GM21360 (cell line): ENCODE data around the gene CDV3.

ENCODE experiments used
- ATAC-seq: cut with Tn5 transposase; IDR thresholded peaks from one replicate; pipeline ENCODE4 v1.9.1; 2021; ENCODE audit warnings: mild to moderate bottlenecking, moderate library complexity; ENCODE audit not compliant: unreplicated experiment

The CDV3 gene

DNA sequence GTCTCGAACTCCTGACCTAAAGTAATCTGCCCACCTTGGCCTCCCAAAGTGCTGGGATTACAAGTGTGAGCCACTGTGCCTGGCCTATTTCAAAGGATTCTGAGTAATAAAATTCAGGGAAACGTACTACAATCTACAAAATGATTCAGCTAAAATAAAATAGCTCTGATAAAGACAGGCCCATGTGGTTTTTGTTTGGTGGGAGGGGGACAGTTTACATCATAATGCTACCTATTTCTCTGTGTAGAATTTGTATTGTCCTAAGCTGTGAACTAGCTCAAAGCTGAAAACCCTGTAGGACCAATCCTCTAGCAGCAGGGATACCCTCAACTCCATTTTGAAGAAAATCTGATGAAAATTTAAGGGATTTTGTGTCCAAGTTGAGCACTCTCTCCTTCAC, 25.8 kb downstream of the CDV3 start:
- ATAC-seq, result no peak

DNA sequence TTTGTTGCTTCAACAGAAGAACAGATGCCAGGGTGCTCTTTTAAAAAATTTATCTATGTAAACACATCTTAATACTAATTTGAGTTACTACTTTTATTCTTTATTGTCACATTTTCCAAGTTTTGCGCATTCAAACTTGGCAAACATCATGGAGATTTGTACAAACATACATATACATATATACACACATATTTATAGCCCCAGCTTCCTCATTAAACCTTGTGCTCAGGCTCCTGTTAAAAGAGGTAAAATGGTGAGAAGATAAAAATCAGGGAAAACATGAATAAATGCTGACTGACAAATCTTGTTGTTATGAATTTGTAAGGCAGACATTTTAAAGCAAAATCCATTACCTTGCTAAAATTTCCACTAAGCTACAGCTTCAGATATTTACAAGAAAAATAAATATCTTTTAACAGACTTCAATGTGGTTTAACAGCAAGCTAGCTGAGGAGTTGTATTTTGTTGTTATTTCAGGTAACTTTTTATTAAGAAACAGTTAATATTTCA, 27.1 kb downstream of the CDV3 start:
- no peak for ATAC-seq

DNA sequence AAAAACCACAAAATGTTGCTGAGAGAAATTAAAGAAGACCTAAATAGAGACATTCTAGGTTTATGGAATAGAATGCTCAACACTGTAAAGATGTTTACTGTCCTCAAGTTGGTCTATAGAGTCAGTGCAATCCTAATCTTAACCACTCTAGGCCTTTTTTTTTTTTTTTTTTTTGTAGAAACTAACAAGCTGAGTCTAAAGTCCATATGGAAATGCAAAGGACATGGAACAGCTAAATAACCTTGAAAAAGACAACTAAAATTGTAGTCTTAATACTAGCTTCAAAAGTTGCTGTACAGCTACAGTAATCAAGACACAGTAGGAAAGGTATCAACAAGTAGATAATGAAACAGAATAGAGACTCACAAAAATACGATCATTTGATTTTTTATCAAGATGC, 32.9 kb downstream of the CDV3 start:
- no peak for ATAC-seq

DNA sequence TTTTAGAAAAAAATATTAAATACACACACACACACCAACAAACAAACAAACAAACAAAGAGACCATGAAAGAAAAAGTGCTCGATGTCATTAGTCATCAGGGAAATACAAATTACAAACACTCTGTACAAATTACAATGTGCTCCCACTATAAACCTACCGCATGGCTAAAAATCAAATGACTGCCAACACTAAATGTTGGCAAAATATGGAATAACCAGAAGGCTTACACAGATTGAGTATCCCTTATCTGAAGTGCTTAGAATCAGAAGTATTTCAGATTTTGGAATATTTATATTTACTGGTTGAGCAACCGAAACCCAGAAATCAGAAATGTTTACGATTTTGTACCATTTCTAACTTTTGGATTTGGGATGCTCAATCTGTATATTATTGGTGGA, 33.4 kb downstream of the CDV3 start:
- ATAC-seq, result no peak

DNA sequence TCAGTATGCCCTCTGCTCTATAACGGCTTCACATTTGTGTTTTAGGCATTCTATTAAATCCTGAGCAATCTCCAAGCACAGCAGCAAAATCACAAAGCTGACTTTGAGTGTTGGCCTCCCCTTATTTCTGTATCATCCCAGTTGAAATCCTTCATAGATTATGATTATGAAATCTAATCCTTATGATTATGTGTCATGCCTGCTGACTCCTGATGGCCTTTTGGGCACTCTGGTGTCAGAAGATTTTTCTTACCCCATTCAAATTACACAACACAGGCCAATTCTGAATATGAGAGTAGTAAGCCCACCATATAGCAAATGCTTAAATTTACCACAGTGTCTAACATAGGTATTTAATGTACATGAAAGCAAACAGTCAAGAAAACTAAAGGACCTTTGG, 34.3 kb downstream of the CDV3 start:
- no peak for ATAC-seq

DNA sequence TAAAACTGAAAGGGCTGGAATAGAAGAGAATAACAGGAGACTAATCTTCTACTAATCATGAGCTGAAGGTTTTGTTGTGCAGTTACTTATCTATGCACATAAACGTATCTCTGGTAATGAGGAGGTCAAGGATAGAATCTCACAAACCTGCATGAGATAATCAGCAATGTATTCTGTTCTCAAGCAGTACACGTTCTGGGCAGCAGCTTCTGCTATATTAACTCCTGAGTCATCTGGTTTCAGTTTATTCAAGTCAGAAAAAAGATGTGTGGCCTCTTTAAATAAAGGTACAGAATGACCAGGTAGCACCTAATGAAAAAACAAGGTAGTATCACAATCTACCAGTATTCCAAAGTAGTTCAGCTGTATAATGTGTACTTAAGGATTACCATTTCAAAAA, 34.9 kb downstream of the CDV3 start:
- ATAC-seq, result no peak

DNA sequence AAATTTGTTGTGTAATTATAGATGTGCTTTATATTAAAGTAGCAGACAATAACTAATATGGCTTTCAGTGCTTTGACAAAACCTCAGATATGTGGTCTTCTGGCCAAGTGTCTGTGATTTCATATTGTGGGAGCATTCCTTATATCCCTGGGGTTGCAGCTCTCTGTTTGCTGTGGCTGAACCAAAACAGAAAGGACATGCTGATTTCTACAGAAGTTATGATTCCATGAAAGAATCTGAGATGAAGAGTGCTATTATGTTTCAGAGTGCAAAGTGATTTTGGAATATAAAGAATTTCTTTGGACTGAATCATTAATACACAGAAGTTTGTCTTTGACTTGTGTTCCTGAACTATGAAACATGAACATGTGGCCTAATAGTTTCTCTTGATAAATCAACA, 36.5 kb downstream of the CDV3 start:
- no peak for ATAC-seq

DNA sequence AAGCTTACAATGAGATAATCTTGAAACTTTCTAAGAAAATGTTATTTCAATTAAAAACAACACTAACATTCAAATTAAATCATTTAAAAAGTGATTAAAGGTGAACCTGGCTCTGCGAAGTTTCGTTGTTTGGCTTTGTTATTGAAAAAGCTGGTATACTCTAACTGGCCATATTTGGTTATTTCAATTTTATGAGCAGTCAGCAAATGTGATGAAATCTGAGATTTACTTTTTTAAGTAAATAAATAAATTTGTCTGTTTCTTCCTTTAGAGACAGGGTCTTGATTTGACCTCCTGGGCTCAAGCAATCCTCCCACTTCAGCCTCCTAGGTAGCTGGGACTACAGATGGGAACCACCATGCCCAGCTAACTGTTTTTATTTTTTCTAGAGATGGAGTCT, 38.0 kb downstream of the CDV3 start:
- ATAC-seq, result no peak

DNA sequence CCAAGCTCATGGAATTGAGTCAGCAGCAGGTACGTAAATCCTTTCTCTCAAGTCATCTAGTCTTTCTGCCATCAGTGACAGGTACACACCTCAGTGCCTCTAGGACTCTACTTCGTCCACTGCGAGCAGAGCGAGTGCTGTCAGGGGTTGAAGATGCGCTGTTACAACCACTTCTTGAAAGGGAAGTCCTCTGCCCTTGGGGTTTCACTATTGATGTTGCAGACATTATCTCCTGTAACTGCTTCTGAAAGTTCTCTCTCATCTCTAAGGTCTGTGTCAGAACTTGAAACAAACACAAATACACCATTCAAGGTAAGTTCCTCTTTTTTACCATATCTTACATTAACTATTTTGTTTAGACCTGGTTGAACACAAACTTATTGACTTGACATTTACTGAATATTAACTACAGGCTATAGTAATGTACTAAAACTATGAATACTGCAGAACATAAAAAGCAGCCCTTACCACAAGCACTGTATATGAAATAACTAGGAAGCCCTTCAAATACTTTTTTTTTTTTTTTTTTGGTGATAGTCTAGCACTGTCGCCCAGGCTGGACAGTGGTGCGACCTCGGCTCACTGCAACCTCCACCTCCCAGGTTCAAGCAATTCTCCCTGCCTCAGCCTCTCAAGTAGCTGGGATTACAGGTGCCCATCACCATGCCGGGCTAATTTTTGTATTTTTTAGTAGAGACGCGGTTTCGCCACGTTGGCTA, 46.7 kb downstream of the CDV3 start:
- peak; percentile 99 for ATAC-seq

DNA sequence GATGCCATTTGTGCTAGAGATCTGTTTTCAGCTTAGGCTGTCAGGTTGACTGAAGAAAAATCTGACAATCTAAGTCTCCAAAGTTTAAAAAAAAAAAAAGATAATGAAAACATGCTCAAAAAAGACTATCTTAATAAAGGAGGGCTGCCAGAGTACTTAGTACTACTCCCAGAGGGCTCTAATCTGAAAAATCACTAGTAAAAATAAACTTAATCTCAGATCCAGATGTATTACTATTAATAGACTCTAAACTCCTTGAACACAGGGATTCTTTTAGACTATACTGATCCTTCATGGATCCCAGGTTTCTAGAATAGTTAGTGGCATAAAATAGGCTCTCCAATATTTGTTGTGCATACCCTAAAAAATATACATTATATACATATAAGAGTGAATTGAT, 54.3 kb downstream of the CDV3 start:
- ATAC-seq, result no peak

DNA sequence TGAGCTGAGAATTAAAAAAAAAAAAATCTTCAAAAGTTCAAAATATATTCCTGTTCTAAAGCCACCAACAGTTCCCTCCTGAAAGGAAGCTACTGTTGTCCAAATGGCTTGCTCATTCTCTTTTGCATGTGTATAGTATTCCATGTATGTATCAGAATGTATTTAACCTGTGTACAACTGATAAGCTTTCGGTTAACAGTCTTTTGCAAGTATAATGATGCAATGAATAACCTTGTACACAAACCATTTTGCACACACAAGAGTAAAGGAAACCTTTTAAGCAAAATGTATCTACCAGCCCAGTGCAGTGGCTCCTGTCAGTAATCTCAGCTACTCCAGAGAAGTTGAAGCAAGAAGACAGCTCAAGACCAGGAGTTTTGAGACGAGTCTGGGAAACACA, 55.7 kb downstream of the CDV3 start:
- ATAC-seq, result no peak

DNA sequence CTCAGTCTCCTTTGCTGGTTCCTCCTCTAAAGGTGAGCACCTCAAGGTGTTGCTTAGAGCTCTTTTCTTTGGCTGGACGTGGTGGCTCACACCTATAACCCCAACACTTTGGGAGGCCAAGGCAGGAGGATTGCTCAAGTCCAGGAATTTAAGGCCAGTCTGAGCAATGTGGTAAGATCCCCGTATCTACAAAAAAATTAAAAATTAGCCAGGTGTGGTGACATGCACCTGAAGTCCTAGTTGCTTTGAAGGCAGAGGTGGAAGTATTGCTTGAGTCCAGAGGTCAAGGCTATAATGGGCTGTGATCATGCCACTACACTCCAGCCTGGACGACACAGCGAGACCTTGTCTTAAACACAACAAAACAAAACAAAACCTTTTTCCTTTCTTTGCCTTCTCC, 60.0 kb downstream of the CDV3 start:
- ATAC-seq, result no peak
